ES-I3 (cell line): ENCODE measurements around the gene LRRIQ1.

Experiments
- H3K36me3 ChIP-seq: 2 replicates; pipeline ENCODE4 v1.6.1; 2013; ENCODE audit warnings: mild to moderate bottlenecking, low read length, control low read depth, moderate library complexity; ENCODE audit not compliant: insufficient read depth
- H3K4me1 ChIP-seq: 2 replicates; pipeline ENCODE4 v1.6.1; 2013; ENCODE audit warnings: mild to moderate bottlenecking, control low read depth, low read length; ENCODE audit not compliant: insufficient read depth
- H3K9ac ChIP-seq: 2 replicates; pipeline ENCODE4 v1.6.1; 2013; ENCODE audit warnings: low read depth, mild to moderate bottlenecking, low read length, moderate library complexity
- H3K9me3 ChIP-seq: 2 replicates; pipeline ENCODE4 v1.6.1; 2013; ENCODE audit warnings: mild to moderate bottlenecking, low read length, moderate library complexity; ENCODE audit not compliant: control insufficient read depth, insufficient read depth

The LRRIQ1 gene

DNA sequence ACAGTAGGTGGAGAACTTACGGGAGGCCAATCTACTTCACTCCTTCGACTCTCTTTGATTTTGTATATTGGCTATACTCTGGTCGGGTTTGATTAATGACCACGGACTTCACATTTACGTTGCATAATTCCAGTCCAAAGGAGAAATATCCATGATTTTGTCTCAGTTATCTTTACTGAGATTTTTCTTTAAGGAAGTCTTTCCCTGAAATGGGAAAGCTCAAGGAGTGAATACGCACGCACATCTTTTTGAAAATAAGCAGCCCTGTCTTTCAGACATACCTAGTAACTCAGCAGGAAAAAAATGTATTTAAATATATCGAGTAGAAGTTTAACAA lies 238.1 kb downstream of the LRRIQ1 start:
- Histone ChIP-seq H3K36me3 (no peaks in the 10 kb centered on the region), H3K9ac (no peak overlapping the region), H3K4me1 (no peaks in the 10 kb centered on the region), H3K9me3 (no peaks in the 10 kb centered on the region)

GRCh38 chr12:85275374-85275773 lies 239.2 kb downstream of the LRRIQ1 start:
- H3K9me3 ChIP-seq, result no peaks in the 10 kb centered on the region
- no peaks in the 10 kb centered on the region for H3K36me3 ChIP-seq
- H3K9ac ChIP-seq, result no peak overlapping the region
- H3K4me1 ChIP-seq, result no peaks in the 10 kb centered on the region

DNA sequence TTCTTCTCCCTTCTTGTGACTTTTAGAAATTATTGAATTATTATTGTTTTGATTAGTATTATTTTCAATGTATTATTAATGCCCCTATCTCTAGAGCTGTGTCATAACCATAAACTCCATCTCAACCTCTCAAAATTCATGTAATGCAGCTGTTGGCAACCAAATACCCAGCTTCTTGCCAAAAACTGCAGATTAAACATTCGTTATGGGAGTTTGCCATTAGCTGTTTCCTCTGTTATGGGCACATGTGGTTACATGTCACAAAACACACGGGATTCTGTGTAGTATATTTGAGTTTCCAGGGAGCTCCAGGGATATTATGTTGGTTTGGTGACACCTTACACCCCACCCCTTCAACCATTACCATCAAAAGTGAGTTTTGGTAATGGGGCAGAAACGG lies 241.0 kb downstream of the LRRIQ1 start:
- Histone ChIP-seq H3K36me3 (no peaks in the 10 kb centered on the region), H3K9ac (no peak overlapping the region), H3K4me1 (no peaks in the 10 kb centered on the region), H3K9me3 (no peaks in the 10 kb centered on the region)

- H3K9me3 ChIP-seq, result no peaks in the 10 kb centered on the region
- peak overlapping the region; percentile 70; the same call in 1 of the 2 replicates for H3K9ac ChIP-seq
- no peaks in the 10 kb centered on the region for H3K4me1 ChIP-seq
- no peaks in the 10 kb centered on the region for H3K36me3 ChIP-seq
Observed at GRCh38 chr12:85277900-85278597, 241.9 kb downstream of the LRRIQ1 start.

- Histone ChIP-seq H3K4me1 (no peaks in the 10 kb centered on the region), H3K36me3 (no peaks in the 10 kb centered on the region), H3K9me3 (no peaks in the 10 kb centered on the region), H3K9ac (peak overlapping the region; percentile 70)
Observed at GRCh38 chr12:85278598-85279448, 242.7 kb downstream of the LRRIQ1 start.

DNA sequence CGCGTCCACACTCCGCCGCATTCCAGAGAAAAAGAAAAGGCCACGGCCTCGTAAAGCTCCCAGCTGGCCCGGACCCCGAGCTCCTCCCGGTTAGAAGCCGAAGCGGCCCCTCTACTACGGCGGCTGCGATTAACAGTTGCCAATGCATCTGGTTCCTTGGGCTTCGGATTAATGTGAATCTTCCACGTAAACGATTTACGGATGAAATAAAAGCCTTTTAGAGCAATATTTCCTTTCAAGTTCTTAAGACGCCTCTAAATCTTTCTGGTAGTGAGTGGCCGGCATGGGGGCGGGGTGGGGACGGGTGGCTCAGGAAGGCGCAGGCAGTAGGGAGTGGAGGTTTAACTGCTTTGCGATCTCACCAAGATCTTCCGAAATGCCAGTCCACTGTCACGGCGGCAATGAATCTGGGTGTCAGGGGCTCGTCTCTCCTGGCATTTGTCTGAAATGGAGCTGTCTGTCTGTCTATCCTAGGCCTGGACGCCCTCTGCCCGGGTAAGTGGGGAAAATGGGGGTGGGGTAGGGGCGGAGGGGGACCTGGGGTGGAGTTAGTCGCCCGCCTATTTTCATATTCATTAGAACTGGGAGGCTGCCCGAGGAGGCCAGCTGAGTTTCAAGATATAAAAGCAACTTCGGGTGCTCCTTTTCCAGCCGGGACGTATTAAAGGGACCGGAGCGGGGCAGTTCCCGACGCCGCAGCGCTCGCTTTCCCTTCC lies 243.5 kb downstream of the LRRIQ1 start:
- no peaks in the 10 kb centered on the region for H3K36me3 ChIP-seq
- H3K9me3 ChIP-seq, result no peaks in the 10 kb centered on the region
- peak overlapping the region; percentile 70 for H3K9ac ChIP-seq
- H3K4me1 ChIP-seq, result no peaks in the 10 kb centered on the region

DNA sequence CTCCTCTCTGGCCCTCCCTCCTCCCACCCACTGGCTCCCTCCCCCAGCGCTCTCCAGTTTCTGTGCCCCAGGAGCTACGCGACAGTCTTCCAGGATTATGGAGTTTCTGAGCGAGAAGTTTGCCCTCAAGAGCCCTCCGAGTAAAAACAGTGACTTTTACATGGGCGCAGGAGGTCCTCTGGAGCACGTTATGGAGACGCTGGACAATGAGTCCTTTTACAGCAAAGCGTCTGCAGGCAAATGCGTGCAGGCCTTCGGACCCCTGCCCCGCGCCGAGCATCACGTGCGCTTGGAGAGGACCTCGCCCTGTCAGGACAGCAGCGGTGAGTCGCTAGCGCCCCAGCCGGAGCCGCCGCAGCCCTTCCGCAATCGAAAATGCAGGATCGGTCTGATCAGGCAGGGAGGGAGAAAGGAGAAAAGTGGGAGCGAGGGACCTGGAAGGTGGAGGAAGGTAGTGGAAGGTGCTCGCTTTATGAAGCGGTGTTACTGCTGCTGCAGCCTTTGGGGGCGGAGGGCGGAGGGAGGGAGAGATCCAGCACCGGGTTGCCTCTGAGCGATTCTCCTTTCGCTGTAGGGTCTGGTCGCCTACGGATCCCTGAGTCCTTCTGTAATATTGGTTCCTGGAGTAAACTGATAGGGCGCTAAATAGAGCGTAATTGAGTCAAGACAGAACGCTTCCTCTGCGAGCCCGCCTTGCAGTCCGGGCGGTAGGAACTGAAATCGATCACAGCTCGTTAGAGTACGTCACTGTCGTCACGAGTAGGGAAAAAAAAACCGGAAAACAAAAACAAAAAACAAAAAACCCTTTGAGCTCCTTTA lies 244.2 kb downstream of the LRRIQ1 start, which contains the start of gene ALX1:
ALX1 (plus strand) TSS at position 56 of the 819 bp plus-strand sequence; CDS start at position 98, 42 bp downstream.
- H3K36me3 ChIP-seq, result no peaks in the 10 kb centered on the region
- H3K9ac ChIP-seq, result peak within 1 kb of the TSS; percentile 70
- no peaks in the 10 kb centered on the region for H3K4me1 ChIP-seq
- no peaks in the 10 kb centered on the region for H3K9me3 ChIP-seq

DNA sequence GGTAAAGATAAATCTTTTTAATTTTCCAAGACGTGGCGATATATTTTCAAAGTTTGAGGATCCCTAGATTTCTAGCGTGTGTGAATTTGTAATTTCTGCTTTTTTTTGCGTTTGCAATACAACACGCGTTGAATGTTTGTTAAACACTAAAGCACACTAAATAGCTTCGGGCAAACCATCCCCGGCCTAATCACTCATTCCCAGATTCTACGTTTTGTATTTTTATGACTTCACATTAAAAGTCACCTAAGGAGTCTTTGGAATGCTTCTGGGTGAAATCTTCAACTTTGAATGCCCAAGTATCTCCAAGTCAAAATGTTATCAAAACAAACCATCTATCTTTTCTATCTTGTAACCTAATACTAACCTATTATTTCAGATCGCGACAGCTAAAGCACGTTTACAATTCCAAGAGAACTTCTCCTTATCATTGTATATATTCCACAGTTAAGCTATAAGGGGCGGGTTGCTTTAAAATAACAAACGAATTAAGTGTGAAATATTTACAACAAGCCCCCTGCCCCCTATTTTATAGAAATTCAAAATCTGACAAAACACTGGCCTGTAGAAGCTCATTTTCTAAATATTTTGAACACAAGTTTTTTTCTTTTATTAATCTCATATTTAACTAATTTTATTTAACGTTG lies 245.0 kb downstream of the LRRIQ1 start:
- H3K36me3 ChIP-seq, result no peaks in the 10 kb centered on the region
- no peaks in the 10 kb centered on the region for H3K9me3 ChIP-seq
- no peaks in the 10 kb centered on the region for H3K4me1 ChIP-seq
- peak overlapping the region; percentile 70 for H3K9ac ChIP-seq

DNA sequence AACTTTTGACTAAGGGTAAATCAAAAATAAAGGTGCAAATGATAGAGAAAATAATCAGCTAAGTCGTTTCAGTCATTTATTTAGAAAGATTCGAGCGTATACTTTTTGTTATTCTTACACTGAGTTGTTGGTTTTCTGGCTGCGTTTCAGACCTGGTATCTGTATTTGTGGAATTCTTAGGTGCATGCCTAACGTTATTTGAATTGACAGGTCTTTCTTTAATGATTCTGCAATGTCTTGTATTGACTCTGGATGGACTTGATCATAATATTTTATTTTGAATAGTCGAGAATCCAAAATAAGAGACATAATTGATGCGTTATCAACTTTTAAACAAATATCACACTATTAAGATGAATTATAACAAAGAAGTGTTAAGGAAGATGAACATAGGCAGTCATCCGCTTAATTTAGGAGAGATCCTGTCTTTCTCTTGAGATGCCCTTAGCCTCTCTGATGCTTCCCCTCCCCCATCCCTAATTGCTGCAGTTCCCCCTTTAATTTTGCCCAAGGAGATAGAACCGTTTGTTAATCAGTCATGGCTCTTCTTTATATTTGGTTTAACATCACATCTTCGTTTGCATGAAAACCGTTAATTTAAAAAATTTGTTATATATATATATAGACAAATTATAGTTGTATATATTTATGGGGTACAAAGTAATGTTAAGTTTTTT lies 245.6 kb downstream of the LRRIQ1 start:
- Histone ChIP-seq H3K9me3 (no peaks in the 10 kb centered on the region), H3K36me3 (no peaks in the 10 kb centered on the region), H3K9ac (peak overlapping the region; percentile 70), H3K4me1 (no peaks in the 10 kb centered on the region)

GRCh38 chr12:85283560-85283959 lies 247.4 kb downstream of the LRRIQ1 start:
- Histone ChIP-seq H3K9ac (no peak overlapping the region), H3K4me1 (no peaks in the 10 kb centered on the region), H3K36me3 (no peaks in the 10 kb centered on the region), H3K9me3 (no peaks in the 10 kb centered on the region)
